Vagina (tissue), 2 donors: ENCODE measurements around the gene ZCCHC14. TPM values are rescaled to one million over a fixed set of nuclear protein-coding genes. Genes with fewer than 3 reads are reported as not detected.

Source experiments
- DNase-seq, 2 donors: peaks; one replicate each; pipeline ENCODE4 v3.0.0-alpha.2; 2017; ENCODE audit errors: extremely low spot score in 2 of 2
- H3K27ac ChIP-seq: fragments of 200-600 bp; sonication (generic); one replicate; pipeline ENCODE4 v1.5.1; 2019
- H3K27me3 ChIP-seq: fragments of 200-600 bp; sonication (generic); one replicate; pipeline ENCODE4 v1.5.1; 2019
- H3K36me3 ChIP-seq, 2 donors: fragments of 200-600 bp; sonication (generic); one replicate each; pipeline ENCODE4 v1.5.1; 2017 to 2019
- H3K4me1 ChIP-seq: fragments of 200-600 bp; sonication (generic); one replicate; pipeline ENCODE4 v1.5.1; 2019
- H3K4me3 ChIP-seq, 2 donors: fragments of 200-600 bp; sonication (generic); 1 replicate in 1 of 2; 2 replicates in 1 of 2; pipeline ENCODE4 v1.5.1; 2016 to 2019
- H3K9me3 ChIP-seq: fragments of 200-600 bp; sonication (generic); one replicate; pipeline ENCODE4 v1.5.1; 2019
- POLR2A ChIP-seq, 2 donors: fragments of 450-650 bp; IDR thresholded peaks; one replicate each; pipeline ENCODE4 v1.6.1; 2017; ENCODE audit warnings: antibody characterized with exemption in 2 of 2, mild to moderate bottlenecking in 2 of 2, moderate library complexity in 2 of 2
- POLR2AphosphoS5 ChIP-seq, 2 donors: sonication (generic); formaldehyde crosslinking; IDR thresholded peaks; one replicate each; pipeline ENCODE4 v1.9.0; 2017; ENCODE audit warnings: antibody characterized with exemption in 2 of 2, mild to moderate bottlenecking in 2 of 2, low read depth in 1 of 2; ENCODE audit not compliant: insufficient read depth in 1 of 2
- intact Hi-C: fragments of 100-400 bp; cut with DNase I; formaldehyde crosslinking; loops from one replicate; pipeline ENCODE4 v1.15.1; 2023
- total RNA-seq: library from RNA; depleted of rRNA; stranded (reverse); fragments of >200 nt; gene quantifications from one replicate; pipeline ENCODE4 v1.2.3, GENCODE V29; 2016
- TF ChIP-seq, protein P1 (sequence below), 3 experiments: fragments of 450-650 bp in 2 of 3; fragments of 200-600 bp in 1 of 3; sonication (generic) in 1 of 3; IDR thresholded peaks; one replicate each; pipeline ENCODE4 v1.5.1; 2017 to 2019; ENCODE audit warnings: antibody characterized with exemption in 3 of 3, mild to moderate bottlenecking in 2 of 3, moderate library complexity in 2 of 3

ZCCHC14 gene
- total RNA-seq, 1 donor from 2014 or later, result 74.2 TPM

DNA sequence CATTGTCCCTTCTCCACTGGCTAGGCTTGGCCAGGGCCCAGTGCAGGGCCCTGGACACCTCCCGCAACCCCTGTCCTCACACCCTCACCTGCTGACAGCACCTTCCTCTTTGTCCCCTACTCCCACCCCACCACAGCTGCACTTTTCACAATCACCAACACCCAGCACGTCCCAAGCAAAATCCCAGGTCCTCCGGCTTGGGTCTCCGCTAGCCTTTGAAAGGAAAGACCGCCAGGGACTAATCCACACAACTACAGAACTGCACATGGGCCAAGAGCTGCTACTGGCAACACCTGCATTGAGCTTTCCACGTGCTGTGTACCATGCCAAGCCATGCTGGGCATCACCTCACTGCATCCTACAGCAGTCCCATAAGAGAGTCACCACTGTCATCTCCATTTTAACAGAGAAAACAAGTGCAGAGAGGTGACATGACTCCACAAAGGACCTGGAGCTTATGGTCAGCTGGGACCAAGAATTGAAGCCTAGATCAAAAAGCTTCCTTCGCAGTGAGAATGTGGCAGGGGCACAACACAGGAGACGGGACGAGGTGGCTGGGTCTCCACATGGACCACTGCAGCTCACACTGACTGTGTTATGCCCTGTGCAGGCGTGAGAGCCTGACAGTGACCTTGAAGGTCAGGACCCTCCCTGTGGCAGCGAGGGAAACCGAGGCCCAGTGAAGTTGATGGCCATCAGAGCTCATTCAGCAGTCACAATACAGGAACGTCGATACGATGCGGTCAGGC is 131.8 kb downstream of the ZCCHC14 start:
- intact Hi-C loops, result no loop called here
- no peaks in the 10 kb centered on the region for H3K27me3 ChIP-seq
- peaks cover 0 to 27% of the 10 kb centered on the region in 2 donors for H3K36me3 ChIP-seq
- H3K9me3 ChIP-seq, result no peaks in the 10 kb centered on the region
- H3K4me3 ChIP-seq, result no peak overlapping the region
- no peak for DNase-seq
- no peak overlapping the region for H3K27ac ChIP-seq
- H3K4me1 ChIP-seq, result peaks cover 28% of the 10 kb centered on the region
- TF ChIP-seq, protein P1, sequence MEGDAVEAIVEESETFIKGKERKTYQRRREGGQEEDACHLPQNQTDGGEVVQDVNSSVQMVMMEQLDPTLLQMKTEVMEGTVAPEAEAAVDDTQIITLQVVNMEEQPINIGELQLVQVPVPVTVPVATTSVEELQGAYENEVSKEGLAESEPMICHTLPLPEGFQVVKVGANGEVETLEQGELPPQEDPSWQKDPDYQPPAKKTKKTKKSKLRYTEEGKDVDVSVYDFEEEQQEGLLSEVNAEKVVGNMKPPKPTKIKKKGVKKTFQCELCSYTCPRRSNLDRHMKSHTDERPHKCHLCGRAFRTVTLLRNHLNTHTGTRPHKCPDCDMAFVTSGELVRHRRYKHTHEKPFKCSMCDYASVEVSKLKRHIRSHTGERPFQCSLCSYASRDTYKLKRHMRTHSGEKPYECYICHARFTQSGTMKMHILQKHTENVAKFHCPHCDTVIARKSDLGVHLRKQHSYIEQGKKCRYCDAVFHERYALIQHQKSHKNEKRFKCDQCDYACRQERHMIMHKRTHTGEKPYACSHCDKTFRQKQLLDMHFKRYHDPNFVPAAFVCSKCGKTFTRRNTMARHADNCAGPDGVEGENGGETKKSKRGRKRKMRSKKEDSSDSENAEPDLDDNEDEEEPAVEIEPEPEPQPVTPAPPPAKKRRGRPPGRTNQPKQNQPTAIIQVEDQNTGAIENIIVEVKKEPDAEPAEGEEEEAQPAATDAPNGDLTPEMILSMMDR (IDR thresholded peaks at IDR 0.05), result no peak
- TF ChIP-seq POLR2AphosphoS5 (IDR thresholded peaks at IDR 0.05; ENCODE audit: insufficient read depth in 1 of 2, low read depth in 1 of 2) (no peak), POLR2A (IDR thresholded peaks at IDR 0.05) (no peak)

DNA sequence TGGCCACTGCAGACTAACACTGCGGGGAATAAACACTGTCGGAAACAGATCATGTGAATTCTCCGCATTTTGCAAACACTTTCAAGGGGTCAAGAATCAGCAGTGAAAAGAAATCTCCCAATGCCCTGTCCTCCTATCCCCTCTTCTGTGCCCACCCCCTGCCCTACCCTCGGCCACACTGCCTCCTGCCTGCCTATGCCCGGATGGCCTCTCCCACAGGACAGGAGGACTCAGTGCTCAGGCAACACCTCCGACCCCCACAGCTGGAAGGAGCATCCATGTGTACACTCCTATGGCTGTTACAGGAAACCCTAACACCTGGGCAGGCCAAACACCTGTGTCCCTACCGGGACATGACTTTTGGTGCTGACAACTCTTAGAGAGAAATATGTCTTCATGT is 133.7 kb downstream of the ZCCHC14 start:
- intact Hi-C loops, result no loop called here
- Histone ChIP-seq H3K4me1 (peaks cover 15% of the 10 kb centered on the region), H3K36me3 (peaks cover 0 to 27% of the 10 kb centered on the region in 2 donors)

DNA sequence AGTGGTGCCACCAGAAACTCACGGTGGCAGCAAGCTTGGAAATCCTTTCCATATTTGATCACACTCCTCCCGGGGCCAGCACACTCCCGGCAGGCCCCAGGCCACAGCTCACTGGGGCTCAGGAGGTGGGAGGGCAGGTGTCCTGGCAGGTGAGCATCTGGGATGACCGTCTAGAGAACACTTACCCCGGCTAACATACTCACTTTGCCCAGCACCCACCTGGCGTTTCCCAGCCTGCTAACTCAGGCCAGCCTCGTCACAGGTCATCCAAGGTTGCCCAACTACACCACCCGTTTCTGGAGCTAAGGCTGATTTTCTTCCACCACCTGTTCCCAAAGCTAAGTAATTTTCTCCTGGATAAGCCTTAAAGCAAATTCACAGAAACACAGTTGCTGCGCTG is 134.1 kb downstream of the ZCCHC14 start:
- Histone ChIP-seq H3K27ac (no peak overlapping the region), H3K27me3 (no peaks in the 10 kb centered on the region), H3K4me1 (peaks cover 10% of the 10 kb centered on the region), H3K36me3 (peaks cover 0 to 27% of the 10 kb centered on the region in 2 donors), H3K9me3 (no peaks in the 10 kb centered on the region), H3K4me3 (no peak overlapping the region)
- TF ChIP-seq, protein P1 (IDR thresholded peaks at IDR 0.05), result no peak
- TF ChIP-seq POLR2A (IDR thresholded peaks at IDR 0.05) (no peak), POLR2AphosphoS5 (IDR thresholded peaks at IDR 0.05; ENCODE audit: insufficient read depth in 1 of 2, low read depth in 1 of 2) (no peak)
- DNase-seq, result no peak
- intact Hi-C loops, result no loop called here

More for the DNA sequence above, 133.7 kb downstream of the ZCCHC14 start:
- TF ChIP-seq POLR2AphosphoS5 (IDR thresholded peaks at IDR 0.05; ENCODE audit: insufficient read depth in 1 of 2, low read depth in 1 of 2) (no peak), POLR2A (IDR thresholded peaks at IDR 0.05) (no peak)
- TF ChIP-seq, protein P1 (IDR thresholded peaks at IDR 0.05), result no peak
- no peak overlapping the region for H3K4me3 ChIP-seq
- DNase-seq, result no peak
- H3K27ac ChIP-seq, result no peak overlapping the region
- H3K9me3 ChIP-seq, result no peaks in the 10 kb centered on the region
- no peaks in the 10 kb centered on the region for H3K27me3 ChIP-seq

DNA sequence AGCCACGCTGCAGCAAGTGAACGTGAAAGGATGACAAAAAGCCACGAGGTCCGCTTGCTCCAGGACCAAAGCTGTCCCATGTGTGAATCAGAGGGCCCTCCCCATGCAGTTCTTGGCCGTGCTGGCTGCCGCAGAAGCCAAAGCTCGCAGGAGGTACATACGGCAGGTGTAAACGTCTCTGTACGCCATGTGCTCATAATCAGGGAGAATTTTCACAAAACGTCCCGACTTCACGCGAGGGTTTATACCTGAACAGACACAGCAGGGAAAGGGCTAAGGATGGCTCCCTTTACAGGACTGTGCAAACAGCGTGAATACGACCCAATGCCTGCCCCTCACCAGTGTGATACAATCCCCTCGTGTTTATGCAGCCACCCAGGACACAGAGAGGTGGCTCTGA is 134.6 kb downstream of the ZCCHC14 start:
- no peaks in the 10 kb centered on the region for H3K9me3 ChIP-seq
- peaks cover 0 to 27% of the 10 kb centered on the region in 2 donors for H3K36me3 ChIP-seq
- no peaks in the 10 kb centered on the region for H3K27me3 ChIP-seq
- intact Hi-C loops, result no loop called here
- TF ChIP-seq, protein P1 (IDR thresholded peaks at IDR 0.05), result no peak
- TF ChIP-seq POLR2AphosphoS5 (IDR thresholded peaks at IDR 0.05; ENCODE audit: insufficient read depth in 1 of 2, low read depth in 1 of 2) (no peak), POLR2A (IDR thresholded peaks at IDR 0.05) (no peak)
- DNase-seq, result no peak
- H3K4me3 ChIP-seq, result no peak overlapping the region
- H3K27ac ChIP-seq, result no peak overlapping the region
- peaks cover 6% of the 10 kb centered on the region for H3K4me1 ChIP-seq

- no peak for DNase-seq
- intact Hi-C loops, result no loop called here
- H3K27ac ChIP-seq, result no peak overlapping the region
These were observed 136.4 kb downstream of the ZCCHC14 start for GRCh38 chr16:87356491-87356853.

More at GRCh38 chr16:87356491-87356853, 136.4 kb downstream of the ZCCHC14 start:
- no peaks in the 10 kb centered on the region for H3K27me3 ChIP-seq
- H3K36me3 ChIP-seq, result peaks cover 0 to 32% of the 10 kb centered on the region in 2 donors
- peaks cover 5% of the 10 kb centered on the region for H3K4me1 ChIP-seq
- TF ChIP-seq POLR2AphosphoS5 (IDR thresholded peaks at IDR 0.05; ENCODE audit: insufficient read depth in 1 of 2, low read depth in 1 of 2) (no peak), POLR2A (IDR thresholded peaks at IDR 0.05) (no peak)
- TF ChIP-seq, protein P1 (IDR thresholded peaks at IDR 0.05), result no peak
- no peak overlapping the region for H3K4me3 ChIP-seq
- no peaks in the 10 kb centered on the region for H3K9me3 ChIP-seq
